Measurements from ENCODE around the gene TSPAN5.

The TSPAN5 gene

DNA sequence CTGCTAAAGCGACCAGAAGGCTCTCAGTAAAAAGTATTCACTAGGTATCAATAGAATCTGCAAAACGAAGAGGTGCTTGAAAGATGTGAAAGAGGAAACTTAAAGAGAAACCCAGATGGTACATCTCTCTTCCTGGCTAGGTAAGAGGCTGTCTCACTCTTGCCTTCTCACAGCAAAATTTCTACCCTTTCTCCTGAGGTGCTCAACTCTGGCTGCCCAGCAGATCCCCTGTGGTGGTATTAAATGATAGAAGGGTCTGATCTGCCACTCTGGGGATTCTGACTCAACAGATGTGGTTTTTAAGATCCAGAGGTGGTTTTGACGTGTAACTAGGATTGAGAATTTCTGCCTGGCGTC lies 14.9 kb upstream of the TSPAN5 start:
- no peak for DNase-seq (ENCODE audit: low read depth)

DNA sequence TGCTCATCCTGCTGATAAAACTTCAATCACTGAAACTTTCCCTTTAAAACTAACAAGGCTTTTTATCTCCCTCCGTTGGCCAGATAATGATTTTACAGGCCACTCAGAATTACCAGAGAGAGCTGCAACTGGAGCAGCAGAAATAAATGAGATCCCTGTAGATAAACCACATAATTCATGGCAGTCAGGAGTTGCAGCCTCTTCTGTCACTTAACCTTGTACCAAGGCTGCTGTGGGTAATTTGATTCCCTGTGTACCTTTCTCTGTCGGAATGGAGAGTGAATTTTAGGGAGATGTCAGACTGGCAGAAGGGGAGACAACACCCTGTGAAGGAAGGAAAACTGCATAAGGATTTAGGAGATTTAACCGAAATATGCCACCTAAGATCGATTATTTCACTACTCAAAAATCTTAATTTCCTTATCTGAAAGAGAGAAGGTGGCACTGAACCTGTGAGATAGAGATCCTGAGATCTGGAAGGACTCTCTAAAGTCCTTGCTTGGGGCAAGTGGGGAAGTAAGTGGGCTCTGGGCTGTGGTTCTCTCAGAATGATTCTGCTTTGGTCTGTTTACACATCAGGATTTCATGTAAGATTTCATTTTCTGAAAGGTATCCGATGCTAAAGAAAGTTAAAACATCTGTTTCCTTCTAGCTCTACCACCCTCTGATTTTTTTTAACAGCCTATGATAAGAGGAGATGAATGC lies 14.3 kb upstream of the TSPAN5 start:
- DNase-seq (ENCODE audit: low read depth), result no peak

DNA sequence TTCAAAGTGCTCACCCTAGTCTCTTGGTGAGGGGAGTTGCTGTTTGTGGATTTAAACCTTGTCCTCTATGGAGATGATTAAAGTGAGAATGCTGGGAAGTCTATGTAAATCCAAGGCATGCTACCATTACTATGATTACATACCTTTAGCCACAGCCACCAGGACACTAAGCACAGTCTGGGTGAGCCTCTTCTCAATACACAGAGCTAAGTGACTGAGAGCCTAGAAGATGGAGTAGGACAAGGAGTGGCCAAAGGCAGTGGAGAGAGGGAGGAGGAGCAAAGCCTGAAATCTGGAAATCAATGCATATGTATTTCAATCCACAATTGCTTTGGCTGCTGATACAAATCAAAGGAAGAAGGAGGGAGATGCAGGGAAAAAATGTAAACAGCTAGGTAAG lies 12.7 kb upstream of the TSPAN5 start:
- DNase-seq (ENCODE audit: low read depth), result no peak

DNA sequence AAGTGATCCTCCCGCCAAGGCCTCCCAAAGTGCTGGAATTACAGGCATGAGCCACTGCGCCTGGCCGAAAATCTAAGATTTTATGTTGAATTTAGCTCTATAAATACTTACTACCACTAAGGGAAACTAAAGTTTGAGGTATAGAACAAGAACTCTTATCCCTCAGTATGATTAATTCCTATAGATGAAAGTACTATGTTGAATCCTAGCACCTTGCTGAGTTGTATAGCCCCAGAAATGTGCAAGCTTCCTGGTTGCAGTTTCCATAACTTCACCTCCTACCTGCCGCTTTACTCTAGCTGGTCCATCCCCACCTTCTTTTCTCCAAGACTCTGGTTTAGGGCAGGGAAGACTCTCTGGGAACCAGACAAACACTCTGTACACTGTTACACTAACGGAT lies 11.8 kb upstream of the TSPAN5 start:
- no peak for DNase-seq (ENCODE audit: low read depth)

DNA sequence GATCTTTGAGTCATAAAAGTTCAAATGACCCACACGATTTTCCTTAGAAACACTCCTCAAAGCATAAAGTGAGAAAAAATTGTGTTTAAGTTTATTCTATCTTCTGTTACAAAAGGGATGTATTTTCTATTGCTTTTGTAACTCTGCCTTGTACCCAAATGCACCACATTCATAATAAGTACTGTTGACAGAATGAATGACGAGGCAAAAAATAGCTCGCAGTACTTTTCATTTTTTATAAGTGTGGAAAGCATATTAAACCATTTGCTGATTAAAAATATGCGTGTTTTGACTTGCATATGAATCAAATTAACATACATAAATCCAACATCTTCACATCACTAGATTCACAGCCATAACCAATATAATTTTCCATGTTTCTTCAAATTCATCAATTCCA lies 11.2 kb upstream of the TSPAN5 start:
- no peak for DNase-seq (ENCODE audit: low read depth)

DNA sequence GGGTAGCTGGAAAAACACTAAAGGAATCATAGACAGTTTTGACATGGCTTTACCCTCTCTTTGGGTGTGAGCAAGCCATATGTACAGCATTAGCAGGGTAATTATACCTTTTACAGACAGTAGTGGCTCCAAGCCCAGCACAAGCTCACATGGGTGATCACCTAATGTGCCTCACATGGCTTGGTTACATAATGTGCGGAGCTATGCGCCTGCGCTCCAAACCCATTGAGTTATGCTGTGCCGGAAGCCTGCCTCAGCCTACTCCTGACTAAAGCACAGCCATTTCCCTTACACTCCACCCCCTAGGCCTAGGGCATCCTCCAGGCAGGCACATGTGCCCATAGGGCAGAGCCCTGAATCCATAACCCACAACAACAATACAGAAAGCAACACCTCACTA lies 6.5 kb upstream of the TSPAN5 start:
- DNase-seq (ENCODE audit: low read depth), result no peak

DNA sequence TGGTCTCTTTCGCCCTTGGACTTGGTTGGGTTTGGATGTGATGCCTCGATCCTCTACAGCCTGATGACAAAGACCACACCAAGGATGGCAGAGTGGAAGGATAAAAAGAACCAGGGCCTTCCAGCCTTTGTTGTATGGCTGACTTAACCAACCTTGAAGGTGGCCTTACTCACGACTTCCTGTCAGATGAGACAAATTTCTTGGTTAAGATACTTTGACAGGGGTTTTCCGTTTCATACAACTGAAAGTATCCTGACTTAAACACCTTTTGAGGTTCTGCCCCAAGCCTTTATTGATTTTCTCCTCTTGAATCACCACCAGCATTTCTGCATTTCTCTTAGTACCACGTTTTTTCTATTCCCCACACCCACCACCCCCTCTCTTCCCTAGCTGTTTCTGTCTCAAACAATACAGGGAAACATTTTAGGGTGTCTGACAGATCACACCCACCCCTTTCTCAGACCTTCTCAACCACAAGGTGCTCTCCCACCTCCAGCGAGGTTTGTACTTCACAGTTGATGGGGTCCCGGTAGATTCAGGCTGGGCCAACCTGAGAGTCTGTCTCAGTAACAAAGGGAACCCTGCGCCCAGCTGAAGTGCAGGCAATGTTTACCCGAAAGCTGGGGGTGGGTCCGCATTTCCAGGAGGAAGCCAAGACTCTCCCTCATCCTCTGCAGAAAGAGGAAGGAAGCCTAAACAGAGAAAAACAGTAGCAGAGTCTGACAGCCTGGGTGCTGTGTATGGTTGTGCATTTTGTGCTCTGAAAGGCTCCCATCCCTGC lies 5.0 kb upstream of the TSPAN5 start:
- DNase-seq (ENCODE audit: low read depth), result peak; percentile 28

DNA sequence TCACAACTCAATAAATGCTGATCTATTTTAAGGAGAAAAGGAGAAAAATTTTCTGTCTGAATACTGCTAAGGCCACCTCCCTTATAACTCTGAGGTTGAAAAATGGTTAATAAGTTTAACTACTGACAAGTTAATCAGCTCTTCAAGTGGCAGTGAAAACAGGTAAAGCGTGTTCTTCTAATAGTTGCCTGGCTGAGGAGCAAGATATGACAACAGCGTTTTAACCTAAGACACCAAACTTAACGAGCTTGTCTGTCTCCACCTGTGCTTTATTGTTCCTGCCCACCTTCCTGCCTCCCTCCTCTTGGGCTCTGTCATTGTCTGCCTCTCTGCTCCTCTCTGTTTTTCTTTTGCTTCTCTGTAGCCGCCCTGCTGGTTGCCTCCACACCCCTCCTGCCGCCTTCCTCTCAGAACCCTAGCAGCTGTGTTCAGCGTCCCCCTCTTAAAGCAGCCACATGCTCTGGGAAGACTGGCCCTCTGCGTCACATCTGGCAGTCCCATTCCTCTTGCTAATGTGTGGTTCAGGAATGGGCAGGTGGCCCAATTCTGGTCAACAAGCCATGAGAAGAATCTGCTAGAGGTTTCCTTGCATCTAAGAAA lies 4.3 kb upstream of the TSPAN5 start:
- peak; percentile 33 for DNase-seq (ENCODE audit: low read depth)

DNA sequence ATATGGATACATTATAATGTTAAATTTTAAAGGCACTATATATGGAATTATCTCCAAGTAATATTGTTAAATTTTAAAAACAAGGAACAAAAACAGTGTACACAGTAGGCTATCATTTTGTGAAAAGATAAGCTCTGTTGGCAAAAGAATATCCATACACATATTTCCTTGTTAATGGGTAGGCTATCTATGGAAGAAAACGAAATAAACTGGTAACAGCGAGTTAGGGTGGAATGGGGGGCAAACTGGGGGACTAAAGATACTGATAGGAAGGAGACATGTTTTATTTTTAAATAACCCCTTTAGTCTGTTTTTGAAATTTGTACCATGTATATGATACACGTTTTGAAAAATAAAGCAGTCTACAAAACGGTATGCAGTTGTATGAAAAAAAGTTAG lies 3.6 kb upstream of the TSPAN5 start:
- no peak for DNase-seq (ENCODE audit: low read depth)

DNA sequence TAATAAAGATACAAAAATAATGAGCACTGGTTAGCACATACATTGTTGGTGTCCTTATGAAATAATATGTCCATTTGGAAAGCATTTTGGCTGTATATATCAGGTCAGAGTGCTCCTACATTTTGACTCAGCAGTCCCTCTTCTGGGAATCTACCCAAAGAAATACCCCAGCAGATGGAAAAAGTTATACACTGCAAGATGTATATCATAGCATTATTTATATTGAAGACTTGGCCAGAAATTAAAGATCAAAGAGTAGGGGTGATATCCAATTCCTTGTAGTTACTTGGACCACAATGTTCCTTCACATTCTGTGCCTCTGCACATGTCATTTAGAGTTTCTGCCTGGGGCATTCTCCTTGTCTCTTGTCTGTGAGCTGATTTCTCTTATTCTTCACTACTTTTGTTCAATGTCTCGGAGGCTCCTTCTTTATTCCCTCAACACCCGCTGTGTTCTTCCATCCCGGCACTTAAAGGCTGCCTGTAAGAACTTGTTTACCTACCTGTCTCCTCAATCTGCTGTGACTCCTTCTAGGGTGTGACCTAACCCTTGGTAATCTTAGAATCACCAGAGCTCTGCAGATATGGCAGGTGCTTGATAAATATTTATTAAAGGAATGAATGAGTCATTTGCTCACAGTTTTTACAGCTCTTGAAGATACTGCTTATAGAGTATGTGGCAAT lies 3.1 kb upstream of the TSPAN5 start:
- DNase-seq (ENCODE audit: low read depth), result no peak

DNA sequence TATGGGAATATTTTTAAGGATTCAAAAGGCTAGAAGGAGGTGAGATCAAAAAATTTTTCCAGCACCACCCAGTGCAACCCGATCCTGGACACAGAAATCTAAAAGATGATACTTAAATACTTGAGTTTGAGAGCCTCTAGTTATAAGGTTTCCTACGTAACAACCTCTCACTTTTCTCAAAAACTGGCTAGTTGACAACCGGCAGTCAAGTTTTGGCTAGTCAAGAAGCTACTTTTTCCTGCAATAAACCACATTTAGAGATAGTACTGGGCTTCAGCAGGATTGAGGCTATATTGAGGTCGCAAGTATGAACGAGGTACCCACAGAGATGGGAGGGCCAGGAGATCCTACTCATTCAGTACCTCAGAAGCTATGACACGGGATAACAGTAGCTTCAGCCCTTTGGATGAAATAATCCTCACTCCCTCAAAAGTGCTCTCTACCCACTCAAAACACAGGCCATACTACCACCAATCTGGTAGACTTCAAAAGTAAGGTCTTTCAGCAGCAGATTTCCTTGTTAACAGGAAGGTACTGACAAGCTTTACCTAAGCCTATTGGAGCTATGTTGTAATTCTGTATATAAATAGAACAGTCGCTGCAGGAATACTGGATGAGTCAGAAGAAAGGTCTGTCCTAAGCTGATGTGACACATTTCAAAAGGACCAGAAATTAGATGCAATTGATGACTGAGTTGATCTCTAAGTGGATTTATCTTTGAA lies 1.5 kb upstream of the TSPAN5 start:
- DNase-seq (ENCODE audit: low read depth), result no peak

DNA sequence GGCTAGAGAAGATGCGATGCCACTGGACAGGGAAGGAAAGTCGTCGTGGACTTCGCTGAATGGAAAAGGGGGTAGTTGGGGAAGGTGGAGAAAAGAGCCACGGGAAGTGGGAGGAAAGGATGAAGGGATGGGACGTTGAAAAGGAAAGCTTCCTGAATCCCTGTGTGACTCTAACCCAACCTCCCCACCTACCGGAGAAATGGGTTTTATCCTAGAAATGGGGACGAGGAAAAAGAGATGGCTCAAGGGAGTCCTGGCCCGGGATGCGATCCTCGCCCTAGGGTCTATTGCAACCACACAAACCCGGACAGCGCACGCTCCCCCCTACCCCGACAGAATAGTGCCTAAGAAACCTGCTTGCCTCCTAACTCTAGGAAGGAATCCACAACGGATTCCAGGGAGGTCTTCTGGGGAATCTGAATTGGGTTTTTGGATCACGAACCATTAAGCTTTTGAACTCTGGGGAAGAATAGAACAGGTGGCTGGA lies 738 bp upstream of the TSPAN5 start:
- DNase-seq (ENCODE audit: low read depth), result no peak

DNA sequence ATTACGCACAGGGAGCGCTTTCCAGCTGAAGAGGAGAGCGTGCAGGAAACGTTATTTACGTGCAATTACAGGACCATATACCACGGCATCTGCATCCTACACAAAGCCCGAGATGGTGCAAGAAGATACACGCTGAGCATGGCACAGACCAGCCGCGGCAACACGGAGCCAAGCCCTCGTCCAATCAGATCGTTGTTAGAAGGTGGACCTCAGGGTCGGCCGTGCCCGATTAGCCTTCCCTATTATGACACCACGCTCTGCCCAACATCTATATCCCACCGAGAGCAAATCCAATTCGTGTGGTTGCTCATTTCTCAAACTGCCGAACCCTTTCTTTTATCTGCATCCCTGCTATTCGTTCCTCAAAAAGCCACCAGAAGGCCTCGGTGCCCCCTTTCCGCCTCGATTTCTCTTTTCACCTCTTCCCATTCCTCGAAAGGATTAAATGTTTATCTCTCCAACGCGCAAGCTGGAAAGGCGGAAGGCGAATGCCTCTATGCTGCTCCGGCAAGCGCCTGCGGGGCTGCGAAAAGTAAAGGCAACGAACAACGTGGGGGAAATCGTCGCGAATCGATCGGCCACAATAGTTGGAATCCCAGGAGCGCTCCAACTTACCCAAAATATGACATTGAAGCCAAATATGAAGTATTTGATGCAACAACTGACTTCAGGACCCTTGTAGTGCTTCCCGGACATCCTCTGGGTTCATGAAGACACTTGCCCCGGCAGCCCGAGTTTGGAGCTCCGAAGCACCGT lies 702 bp downstream of the TSPAN5 start:
- DNase-seq (ENCODE audit: low read depth), result no peak

DNA sequence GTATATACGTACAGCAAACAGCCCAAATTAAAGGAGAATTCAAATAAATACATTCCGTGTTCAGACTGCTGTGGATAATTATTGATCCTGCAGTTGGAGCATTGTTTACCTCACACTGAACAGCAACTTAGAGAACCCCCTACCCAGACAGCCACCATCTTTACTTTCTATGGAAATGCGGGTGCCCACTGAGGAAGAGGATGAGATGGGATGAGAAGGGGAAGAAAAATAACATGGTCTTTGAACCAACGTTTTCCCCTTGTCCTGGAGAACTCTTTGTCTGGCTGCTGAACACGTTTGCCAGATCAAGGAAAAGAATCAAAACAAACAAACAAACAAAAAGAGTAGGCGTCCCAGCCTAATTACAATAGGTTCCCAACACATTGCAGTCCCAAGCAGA lies 1.5 kb downstream of the TSPAN5 start:
- DNase-seq (ENCODE audit: low read depth), result no peak

DNA sequence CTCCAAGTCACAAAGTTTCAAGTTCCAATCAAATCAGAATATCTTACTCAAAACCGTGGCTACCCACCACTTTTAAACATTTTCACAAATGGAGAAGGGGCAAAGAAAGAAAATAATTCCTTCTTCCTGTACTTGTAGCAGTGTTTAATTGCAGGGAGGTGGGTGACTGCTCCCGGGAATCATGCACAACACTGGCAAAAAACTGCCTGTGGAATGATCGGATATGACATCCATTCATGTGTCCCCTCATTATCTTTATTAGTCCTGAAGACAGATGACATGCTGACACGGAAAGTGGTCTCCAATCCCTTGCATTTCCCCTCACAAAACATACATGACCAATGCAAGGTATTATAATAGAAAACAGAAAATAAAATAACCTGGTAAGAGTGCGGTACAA lies 2.0 kb downstream of the TSPAN5 start:
- no peak for DNase-seq (ENCODE audit: low read depth)

DNA sequence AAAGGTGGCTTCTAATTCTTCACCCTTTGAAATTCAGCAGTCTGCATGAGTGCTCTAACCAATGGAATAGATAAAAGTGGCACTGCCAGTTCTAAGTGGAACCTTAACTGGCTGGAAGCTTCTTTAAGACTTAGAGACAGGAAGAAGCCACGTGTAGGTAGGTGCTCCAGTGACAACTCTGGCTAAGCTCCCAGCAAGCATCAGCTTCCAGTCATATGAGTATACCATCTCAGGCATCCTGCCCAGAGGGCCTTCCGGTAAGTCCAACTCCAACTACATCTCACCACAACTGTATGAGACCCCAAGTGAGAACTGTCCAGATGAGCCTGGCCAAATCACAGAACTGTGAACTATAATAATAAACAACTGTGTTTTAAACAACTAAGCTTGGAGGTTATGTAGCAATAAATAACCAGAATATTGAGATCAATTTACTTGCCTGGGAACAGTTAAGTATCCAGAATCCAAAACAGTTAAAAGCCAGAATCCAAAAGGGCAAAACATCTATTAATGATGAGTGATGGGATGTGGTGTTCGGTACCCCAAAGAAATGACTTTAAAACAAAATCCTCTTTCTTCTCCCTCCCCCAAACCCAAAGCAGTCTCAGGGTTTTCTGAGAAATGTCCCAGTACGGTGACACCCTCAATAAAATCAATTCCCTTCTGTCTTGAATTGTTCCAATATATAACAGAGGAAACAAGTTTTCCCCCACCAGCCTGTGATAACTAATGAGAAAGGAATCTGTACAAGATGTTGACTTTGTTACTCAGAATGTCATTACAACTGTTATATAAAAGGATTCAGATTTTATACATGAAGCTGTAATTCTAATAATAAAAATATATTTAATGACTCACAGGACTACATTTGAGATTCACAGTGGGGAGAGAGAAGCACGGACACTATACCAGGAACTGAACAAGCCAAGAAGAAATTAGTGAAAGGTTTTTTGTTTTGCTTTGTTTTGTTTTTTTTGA lies 4.2 kb downstream of the TSPAN5 start:
- no peak for DNase-seq (ENCODE audit: low read depth)

DNA sequence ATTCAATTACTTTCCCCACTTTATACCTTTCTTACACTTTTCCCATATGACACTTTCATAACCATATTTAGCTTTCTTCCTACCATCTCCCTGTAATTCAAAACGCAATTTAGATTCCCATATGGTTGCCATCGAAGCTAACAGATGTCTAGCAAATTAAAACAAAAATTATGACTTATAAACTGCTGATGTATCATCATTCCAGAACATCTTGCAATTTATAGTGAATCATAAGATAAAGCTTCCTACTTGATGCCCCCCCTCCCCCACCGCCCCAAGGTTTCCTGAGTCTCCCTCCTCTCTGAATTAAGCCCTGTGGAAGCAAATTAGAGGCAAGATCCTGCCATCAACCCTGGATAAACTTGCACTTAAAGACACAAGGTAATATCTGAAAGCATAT lies 5.4 kb downstream of the TSPAN5 start:
- DNase-seq (ENCODE audit: low read depth), result no peak

DNA sequence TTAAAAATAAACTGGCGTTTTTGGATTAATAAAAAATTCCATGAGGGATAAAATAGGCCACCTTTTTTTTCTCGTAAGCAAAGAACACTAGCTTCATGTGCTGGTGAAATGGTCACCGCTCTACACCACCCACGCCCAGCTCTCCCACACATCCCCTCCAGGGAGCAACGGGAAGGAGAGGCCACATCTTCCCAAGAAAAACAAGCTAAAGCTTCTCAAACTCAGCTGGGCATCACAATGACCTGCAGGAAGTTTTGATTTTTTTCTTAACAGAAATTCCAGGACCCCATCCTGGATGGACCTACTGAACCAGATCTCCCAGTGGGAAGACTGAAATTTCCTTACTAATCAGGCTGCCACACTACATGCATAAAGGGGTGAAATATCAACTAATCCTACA lies 9.8 kb downstream of the TSPAN5 start:
- no peak for DNase-seq (ENCODE audit: low read depth)

DNA sequence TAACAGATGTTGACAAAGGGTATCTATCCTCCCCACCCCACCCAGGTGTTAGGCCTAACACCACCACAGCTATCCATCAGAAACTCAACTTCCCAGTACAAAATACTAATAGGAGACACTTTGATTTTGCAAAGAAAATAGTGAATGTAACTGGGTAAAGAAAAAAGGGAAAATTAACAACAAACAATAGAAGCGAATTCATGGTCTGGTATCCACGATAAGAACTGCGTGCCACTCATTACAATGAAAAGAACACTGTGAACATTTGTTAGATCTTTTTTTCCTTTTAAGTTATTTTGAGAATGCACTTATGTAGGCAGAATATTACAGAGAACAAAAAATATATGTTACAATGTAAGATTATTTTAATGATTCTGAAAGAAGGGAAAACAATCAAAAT lies 12.0 kb downstream of the TSPAN5 start:
- DNase-seq (ENCODE audit: low read depth), result no peak

DNA sequence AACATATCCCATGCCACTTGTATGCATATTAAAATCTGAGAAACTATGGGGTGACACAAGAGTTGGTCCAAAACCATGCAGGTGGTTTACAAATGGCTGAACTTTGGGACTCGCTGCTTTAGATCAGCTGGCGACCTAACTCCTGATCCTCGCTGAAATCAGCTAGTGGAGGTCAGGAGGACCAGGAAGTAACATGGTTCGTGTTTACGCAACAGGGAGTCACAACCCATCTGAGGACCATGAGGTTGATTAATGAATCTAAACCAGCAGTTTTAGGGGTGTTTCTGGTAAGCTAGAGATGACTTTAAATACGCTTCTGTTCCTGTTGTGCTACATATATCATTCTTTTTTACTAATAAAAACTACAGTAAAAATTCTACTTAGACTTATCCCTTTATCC lies 12.9 kb downstream of the TSPAN5 start:
- DNase-seq (ENCODE audit: low read depth), result no peak

Measured in T follicular helper cell (primary cell).